GM21786 (cell line): Measurements from ENCODE around the gene INO80.

Experiments used
- ATAC-seq: cut with Tn5 transposase; IDR thresholded peaks from one replicate; pipeline ENCODE4 v1.9.1; 2021; ENCODE audit not compliant: unreplicated experiment

Gene INO80

GRCh38 chr15:41004490-41004889 lies 111.6 kb downstream of the INO80 start:
- no peak for ATAC-seq

GRCh38 chr15:41001524-41002214 lies 114.4 kb downstream of the INO80 start:
- ATAC-seq: no peak

DNA sequence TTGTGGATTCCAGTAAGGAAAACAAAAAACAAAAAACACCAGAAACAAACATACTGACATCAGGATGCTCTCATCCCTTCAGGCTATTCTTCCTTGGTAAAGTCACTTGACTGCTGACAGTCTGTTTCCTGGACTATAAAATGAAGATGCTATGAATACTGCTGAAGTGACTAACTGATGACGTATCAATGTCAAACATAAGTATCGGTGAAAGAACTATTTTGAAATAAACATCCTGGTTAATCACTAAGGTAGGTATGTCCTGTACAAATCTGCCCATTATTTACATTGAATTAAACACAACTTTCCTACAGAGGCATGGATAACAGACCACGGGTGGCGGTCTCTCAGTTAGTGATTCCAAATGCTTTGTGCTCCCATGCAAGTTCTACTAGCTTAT lies 116.9 kb downstream of the INO80 start:
- no peak for ATAC-seq

GRCh38 chr15:40995656-40996055 lies 120.4 kb downstream of the INO80 start:
- ATAC-seq: no peak

- no peak for ATAC-seq
Measured at GRCh38 chr15:40992825-40993224, 123.3 kb downstream of the INO80 start.

DNA sequence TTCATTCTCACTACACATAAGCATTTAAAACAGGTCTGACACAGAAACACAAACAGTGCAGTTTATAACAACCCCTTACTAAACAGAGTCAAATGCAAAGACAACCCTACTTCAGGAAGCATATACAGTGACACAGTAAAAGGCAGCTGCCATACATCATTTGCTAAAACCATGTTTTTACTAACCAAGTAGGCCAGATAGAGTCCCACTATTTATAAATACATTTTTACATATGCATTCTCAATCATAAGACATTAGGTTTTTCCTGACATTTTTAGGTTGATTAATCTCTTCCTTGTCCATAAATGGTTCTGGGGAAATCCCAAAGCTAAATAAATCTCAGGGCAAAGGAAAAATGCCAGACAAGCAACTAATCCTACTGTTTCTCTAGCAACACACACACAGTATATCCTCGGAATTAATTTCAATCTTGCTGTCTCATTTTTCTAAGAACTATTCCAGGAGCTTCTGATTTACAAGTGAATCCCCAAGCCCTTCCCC lies 123.8 kb downstream of the INO80 start:
- ATAC-seq: no peak

GRCh38 chr15:40991355-40991754 lies 124.7 kb downstream of the INO80 start:
- ATAC-seq: no peak

GRCh38 chr15:40990789-40991188 lies 125.3 kb downstream of the INO80 start:
- ATAC-seq: no peak

GRCh38 chr15:40990080-40990479 lies 126.0 kb downstream of the INO80 start:
- no peak for ATAC-seq

- no peak for ATAC-seq
Measured at GRCh38 chr15:40988156-40988555, 127.9 kb downstream of the INO80 start.

DNA sequence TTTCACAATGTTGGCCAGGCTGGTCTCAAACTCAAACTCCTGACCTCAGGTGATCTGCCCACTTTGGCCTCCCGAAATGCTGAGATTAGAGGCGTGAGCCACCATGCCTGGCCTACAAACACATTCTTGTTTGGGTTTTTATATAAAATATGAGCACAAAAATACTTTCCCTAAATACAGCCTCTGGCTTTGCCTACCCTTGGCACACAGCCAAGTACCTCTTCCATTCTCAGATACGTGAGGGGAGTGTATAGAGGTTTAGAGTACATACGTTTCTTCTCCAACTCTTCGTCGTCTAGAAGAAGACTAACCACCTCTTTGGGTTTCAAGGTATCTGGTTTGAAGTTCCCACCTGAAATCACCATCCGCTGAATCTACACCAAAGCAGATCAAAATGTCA lies 129.3 kb downstream of the INO80 start:
- ATAC-seq: no peak

DNA sequence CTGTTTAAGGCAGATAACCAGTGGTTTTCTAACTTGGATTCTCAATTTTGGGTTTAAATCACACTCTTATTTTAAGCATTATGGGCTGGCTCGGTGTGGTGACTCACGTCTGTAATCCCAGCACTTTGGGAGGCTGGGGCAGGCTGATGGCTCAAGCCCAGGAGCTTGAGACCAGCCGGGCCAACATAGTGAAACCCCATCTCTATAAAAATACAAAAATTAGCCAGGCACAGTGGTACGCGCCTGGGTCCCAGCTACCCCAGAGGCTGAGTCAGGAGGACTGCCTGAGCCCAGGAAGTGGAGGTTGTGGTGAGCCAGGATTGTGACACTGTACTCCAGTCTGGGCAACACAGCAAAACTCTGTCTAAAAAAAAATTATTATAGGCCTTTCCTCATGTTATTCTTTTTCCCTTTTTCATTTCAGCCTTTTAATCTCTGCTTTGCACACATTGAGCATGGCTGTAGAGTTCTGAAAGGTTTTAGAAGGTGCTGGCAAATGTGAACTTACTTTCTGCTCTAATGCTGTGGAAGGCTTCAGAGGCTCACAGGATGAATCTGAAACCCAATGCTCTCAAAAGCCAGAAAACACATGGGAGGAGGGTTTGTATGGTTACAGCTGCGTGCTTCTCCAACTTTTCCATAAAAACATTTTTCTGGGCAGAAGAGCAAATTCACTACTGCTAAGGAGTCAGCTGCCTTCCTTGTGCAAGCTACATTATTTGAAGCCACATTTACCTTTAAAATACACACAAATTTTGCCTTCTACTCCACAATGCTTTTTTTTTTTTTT lies 130.3 kb downstream of the INO80 start:
- no peak for ATAC-seq

- ATAC-seq: no peak
Measured at GRCh38 chr15:40984964-40985363, 131.1 kb downstream of the INO80 start.

DNA sequence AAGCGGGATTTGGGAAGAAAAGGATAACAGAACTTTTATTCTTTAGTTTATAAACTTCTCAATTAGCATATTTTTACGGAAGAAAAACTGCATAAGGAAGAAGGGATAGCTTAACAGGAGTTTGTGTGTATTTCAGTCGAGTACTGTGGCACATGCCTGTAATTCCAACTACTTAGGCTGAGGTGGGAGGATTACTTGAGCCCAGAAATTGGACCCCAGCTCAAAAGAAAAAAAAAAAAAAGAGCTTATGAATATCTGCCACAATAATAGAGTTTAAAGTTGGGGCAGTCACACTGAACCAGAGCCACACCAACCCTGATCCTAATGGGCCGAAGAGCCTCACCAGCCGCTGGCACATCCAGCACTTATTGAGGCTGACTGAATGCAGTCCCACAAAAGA lies 131.7 kb downstream of the INO80 start:
- no peak for ATAC-seq

GRCh38 chr15:40982855-40983254 lies 133.2 kb downstream of the INO80 start:
- no peak for ATAC-seq

- ATAC-seq: no peak
Measured at GRCh38 chr15:40981186-40981585, 134.9 kb downstream of the INO80 start.

DNA sequence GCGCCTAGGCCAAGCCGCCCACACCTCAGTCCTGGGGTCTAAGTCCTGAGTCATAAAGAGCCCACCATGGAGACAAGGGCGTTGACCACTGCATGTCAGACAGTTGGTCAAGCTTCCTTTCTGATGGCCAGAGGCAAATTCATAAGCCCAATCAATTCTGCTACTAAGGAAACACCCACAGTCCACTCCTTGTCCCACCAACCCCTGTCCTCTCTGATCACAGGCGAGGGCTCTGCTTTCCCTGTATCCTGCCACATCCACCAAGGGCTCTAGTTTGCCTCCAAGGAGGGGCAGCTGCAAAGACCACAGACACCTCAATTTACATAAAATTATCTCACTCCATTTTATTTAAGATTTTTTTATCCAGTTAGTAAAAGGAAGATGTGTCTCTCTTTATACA lies 137.5 kb downstream of the INO80 start:
- no peak for ATAC-seq

DNA sequence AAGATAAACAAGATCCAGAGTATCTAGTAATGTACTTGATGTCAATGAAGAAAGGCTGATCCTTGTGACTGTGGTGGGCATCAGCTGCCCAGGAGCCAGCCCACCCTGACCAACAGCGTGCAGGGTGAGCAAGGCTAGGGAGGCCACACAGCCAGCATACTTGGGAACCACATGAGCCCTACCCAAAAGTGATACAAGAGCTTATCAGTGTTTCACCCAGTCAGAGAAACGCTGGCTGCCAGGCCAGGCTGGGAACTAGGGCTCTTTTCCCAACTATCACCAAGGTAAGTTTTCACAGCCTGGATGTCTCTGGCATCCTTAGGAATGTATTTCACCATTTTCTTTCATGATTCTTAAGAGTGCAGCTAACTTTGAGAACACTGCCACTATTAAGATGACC lies 137.9 kb downstream of the INO80 start:
- ATAC-seq: no peak

DNA sequence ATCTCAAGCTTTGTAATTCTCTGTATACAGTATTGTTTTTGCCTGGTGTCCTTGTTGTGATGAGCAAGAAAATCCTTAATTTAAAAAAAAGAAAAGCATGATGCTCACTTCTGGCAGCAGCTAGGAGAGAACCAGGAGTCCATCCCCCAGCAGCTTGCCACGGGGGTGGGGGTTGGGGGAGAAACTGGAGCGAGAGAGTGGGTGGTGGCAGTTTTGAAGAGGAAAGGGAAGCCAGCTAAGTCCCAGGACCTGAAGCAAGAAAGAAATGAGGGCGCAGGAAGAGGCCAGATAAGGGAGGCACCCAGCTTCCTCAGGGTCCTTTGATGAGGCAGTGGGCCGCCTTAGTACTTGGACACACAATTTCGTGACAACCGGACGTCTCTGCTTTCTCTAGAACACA lies 139.3 kb downstream of the INO80 start:
- no peak for ATAC-seq

DNA sequence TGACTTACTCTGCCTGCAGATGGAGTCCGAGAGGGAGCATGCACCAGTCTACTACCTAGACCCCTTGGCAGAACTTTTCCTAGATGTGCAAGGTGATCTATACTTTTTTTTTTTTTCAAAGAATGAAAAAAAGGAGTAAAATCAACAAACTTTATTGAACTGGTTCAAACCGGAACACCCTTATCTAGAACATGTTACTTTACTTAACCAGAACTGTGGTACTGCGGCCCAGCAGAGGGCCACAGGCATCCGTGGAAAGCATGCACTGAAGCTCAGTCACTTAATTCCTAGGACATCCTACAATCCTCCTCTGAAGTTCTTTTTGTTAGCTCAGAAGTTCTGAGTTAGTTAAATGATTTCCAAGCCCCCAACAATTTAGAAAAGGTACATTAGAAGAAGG lies 141.2 kb downstream of the INO80 start:
- no peak for ATAC-seq

- ATAC-seq: no peak
Measured at GRCh38 chr15:40969363-40969762, 146.7 kb downstream of the INO80 start.

GRCh38 chr15:40968290-40969085 lies 147.6 kb downstream of the INO80 start:
- ATAC-seq: no peak
